WI38 (cell line): Measurements from ENCODE around the gene AKR1B15.
"Not testable (repeated sequence)": the region's sequence is repeated elsewhere in the genome, so short reads cannot be mapped to it uniquely, and the experiment has no call there.

ENCODE experiments used
- H3K4me3 ChIP-seq: 2 replicates; pipeline ENCODE4 v1.5.1; 2011; ENCODE audit warnings: low read depth, mild to moderate bottlenecking, control low read depth, low read length
- TF ChIP-seq, protein P1 (sequence below): IDR thresholded peaks from 2 replicates; pipeline ENCODE4 v1.5.1; 2012; ENCODE audit warnings: low read depth, mild to moderate bottlenecking, control low read depth, low read length

The AKR1B15 gene

DNA sequence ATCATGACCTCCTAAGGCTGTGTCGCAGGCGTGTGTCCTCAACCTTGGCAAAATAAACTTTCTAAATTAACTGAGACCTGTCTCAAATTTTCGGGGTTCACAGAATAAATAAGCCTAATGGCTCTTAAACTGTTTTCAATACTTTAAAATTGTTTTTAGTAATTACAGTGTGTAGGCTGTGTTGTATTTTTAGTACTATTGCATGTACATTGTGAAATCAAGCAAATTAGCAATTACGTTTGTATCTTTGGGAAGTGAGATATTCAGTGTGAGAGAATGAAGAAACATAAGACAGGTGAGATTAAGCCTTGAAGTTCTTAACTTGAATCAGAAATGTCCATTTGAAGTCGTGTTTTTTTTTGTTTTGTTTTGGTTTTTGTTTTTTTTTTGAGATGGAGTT lies 26.3 kb upstream of the AKR1B15 start:
- no peak overlapping the region for H3K4me3 ChIP-seq
- TF ChIP-seq, protein P1, sequence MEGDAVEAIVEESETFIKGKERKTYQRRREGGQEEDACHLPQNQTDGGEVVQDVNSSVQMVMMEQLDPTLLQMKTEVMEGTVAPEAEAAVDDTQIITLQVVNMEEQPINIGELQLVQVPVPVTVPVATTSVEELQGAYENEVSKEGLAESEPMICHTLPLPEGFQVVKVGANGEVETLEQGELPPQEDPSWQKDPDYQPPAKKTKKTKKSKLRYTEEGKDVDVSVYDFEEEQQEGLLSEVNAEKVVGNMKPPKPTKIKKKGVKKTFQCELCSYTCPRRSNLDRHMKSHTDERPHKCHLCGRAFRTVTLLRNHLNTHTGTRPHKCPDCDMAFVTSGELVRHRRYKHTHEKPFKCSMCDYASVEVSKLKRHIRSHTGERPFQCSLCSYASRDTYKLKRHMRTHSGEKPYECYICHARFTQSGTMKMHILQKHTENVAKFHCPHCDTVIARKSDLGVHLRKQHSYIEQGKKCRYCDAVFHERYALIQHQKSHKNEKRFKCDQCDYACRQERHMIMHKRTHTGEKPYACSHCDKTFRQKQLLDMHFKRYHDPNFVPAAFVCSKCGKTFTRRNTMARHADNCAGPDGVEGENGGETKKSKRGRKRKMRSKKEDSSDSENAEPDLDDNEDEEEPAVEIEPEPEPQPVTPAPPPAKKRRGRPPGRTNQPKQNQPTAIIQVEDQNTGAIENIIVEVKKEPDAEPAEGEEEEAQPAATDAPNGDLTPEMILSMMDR, result no peak

- H3K4me3 ChIP-seq, result not testable (repeated sequence)
Measured at GRCh38 chr7:134525449-134525848, 23.5 kb upstream of the AKR1B15 start.

- H3K4me3 ChIP-seq, result not testable (repeated sequence)
Measured at GRCh38 chr7:134526552-134527248, 22.2 kb upstream of the AKR1B15 start.

DNA sequence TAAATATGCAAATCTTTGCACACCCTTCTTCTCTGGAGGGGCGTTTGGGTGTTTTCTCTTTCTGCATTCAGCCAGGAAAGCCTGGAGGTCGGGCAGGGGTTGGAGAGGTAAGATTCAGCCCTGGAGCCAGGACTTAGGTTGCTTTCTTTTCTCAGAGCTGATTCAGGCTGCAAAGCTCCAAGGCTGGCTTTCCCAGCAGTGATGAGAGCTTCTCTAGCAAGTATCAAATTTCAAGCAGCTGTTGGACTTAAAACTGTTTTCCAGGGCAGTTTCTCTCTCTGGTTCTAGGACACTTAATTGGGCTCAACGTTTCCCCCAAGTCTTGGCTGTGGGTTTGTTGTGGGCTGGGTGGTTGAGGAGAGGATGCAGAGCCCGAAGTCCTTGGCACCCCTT lies 20.9 kb upstream of the AKR1B15 start:
- TF ChIP-seq, protein P1, result no peak
- H3K4me3 ChIP-seq, result 0 out of 2 replicates have a peak overlapping the region, but pooled peaks have one; percentile 23

DNA sequence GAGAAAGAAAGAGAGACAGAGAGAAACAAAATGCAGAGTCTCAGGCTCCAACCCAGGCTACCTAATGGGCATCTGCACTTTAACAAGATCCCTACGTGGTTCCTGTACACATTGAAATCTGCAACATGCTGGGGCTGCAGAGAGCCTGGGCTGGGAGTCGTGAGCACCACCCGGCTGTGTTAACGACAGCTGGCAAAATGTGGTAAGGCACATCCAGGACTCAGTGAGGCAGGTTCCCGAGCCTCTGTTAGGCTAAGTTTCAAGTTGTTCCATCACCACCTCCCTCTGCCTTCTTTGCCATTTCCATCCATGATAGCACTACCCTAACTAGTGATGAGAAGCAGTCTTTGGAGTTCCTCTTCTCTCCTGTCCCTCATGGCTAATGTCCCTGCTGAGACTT lies 20.2 kb upstream of the AKR1B15 start:
- no peak overlapping the region for H3K4me3 ChIP-seq
- TF ChIP-seq, protein P1, result no peak

DNA sequence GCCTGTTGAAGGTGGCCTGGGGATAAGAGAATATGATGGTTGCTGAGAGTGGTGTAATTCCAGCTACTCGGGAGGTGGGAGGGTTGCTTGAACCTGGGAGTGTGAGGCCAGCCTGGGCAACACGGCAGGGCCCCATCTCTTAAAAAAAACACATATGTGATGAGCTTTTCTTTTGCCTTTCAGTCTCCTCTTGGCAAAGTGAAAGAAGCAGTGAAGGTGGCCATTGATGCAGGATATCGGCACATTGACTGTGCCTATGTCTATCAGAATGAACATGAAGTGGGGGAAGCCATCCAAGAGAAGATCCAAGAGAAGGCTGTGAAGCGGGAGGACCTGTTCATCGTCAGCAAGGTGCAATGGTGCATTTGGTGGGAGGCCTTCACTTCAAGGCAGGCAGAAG lies 18.4 kb upstream of the AKR1B15 start:
- H3K4me3 ChIP-seq, result no peak overlapping the region
- TF ChIP-seq, protein P1, result no peak

- TF ChIP-seq, protein P1, result no peak
- no peak overlapping the region for H3K4me3 ChIP-seq
Measured at GRCh38 chr7:134532180-134532953, 16.5 kb upstream of the AKR1B15 start.

DNA sequence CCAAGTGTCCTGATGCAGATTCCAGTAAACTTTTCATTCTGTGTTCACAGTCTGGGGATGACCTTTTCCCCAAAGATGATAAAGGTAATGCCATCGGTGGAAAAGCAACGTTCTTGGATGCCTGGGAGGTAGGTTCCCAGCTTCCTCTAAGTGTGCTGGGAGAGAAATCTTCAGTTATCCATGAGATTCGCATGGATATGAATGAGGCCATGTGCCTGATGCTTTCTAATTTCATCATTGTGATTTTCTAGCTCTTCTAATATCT lies 16.0 kb upstream of the AKR1B15 start:
- TF ChIP-seq, protein P1, result no peak
- H3K4me3 ChIP-seq, result no peak overlapping the region
